Activated CD8-positive, alpha-beta T cell treated with anti-CD3 and anti-CD28 coated beads, Interleukin-2, amount 10 ng/mL, durations not matched to agents 7 days and 5 days (primary cell): ENCODE data around the gene IFIT1. TPM values are rescaled to one million over a fixed set of nuclear protein-coding genes. Genes with fewer than 3 reads are reported as not detected.
"Not testable (repeated sequence)": the region's sequence is repeated elsewhere in the genome, so short reads cannot be mapped to it uniquely, and the experiment has no call there.

Source experiments
- ATAC-seq: fragments of 150-1000 bp; cut with Tn5 transposase; one replicate; pipeline ENCODE4 v1.10.0; 2021; ENCODE audit warnings: moderate library complexity
- CTCF ChIA-PET: fragments of 350-600 bp; sonication (Branson Sonifier 250); formaldehyde crosslinking; loops from one replicate; lab custom pipeline; 2021; ENCODE audit warnings: antibody characterized with exemption; lab: Charles Lee
- POLR2A ChIA-PET: fragments of 350-600 bp; sonication (Branson Sonifier 250); formaldehyde crosslinking; loops from one replicate; lab custom pipeline; 2021; ENCODE audit warnings: antibody characterized with exemption; lab: Charles Lee
- DNase-seq: peaks from one replicate; pipeline ENCODE4 v3.0.0-alpha.2; 2020
- H3K27ac Mint-ChIP-seq: one replicate; pipeline ENCODE4 v1.8.0; 2021; ENCODE audit warnings: mild to moderate bottlenecking, mixed read lengths
- H3K27me3 Mint-ChIP-seq: one replicate; pipeline ENCODE4 v1.8.0; 2021; ENCODE audit warnings: low read depth, mixed read lengths
- H3K36me3 Mint-ChIP-seq: one replicate; pipeline ENCODE4 v1.8.0; 2021; ENCODE audit warnings: low read depth, mixed read lengths
- H3K4me1 Mint-ChIP-seq: one replicate; pipeline ENCODE4 v1.8.0; 2021; ENCODE audit warnings: low read depth, mixed read lengths
- H3K4me3 Mint-ChIP-seq: one replicate; pipeline ENCODE4 v1.8.0; 2021; ENCODE audit warnings: mild to moderate bottlenecking, mixed read lengths
- H3K9me3 Mint-ChIP-seq: one replicate; pipeline ENCODE4 v1.8.0; 2022; ENCODE audit warnings: mixed read lengths; ENCODE audit not compliant: insufficient read depth
- total RNA-seq, 2 experiments: library from RNA; stranded (reverse); gene quantifications; one replicate each; pipeline ENCODE4 v1.2.3, GENCODE V29; 2021

IFIT1 gene
- total RNA-seq, 2 experiments from 2014 or later: 29.8 to 31.8 TPM

- H3K4me3 Mint-ChIP-seq: no peak overlapping the region
- no peak for ATAC-seq
- no peak overlapping the region for H3K27ac Mint-ChIP-seq
- peaks cover 6% of the 10 kb centered on the region for H3K36me3 Mint-ChIP-seq
- H3K27me3 Mint-ChIP-seq: peaks cover 6% of the 10 kb centered on the region
- H3K4me1 Mint-ChIP-seq: peaks cover 9% of the 10 kb centered on the region
- no peak for DNase-seq
- no peaks in the 10 kb centered on the region for H3K9me3 Mint-ChIP-seq
- CTCF ChIA-PET: interaction anchor here (0.6 to 4.5 kb wide), 8 partner anchors 9 to 171 kb away, joined by 3 to 26 read pairs (median 4); partner anchors contain the start of gene LIPA
- POLR2A ChIA-PET: interaction anchor here (0.9 kb wide), 1 partner anchor 29 kb away, joined by 3 read pairs; no protein-coding TSS in a partner anchor
These were observed 3.6 kb upstream of the IFIT1 start for GRCh38 chr10:89388806-89389205.

- ATAC-seq (no peak), DNase-seq (no peak)
- no peak overlapping the region for H3K27ac Mint-ChIP-seq
- POLR2A ChIA-PET: interaction anchor here (0.9 kb wide), 1 partner anchor 29 kb away, joined by 3 read pairs; no protein-coding TSS in a partner anchor
- no peak overlapping the region for H3K4me3 Mint-ChIP-seq
- H3K4me1 Mint-ChIP-seq: peaks cover 13% of the 10 kb centered on the region
- H3K36me3 Mint-ChIP-seq: peaks cover 6% of the 10 kb centered on the region
- CTCF ChIA-PET: interaction anchor here (0.7 to 4.5 kb wide), 6 partner anchors 11 to 172 kb away, joined by 3 to 26 read pairs (median 4); partner anchors contain the start of gene LIPA
- H3K27me3 Mint-ChIP-seq: peaks cover 3% of the 10 kb centered on the region
- H3K9me3 Mint-ChIP-seq: no peaks in the 10 kb centered on the region
These were observed 3.2 kb upstream of the IFIT1 start for GRCh38 chr10:89389254-89389653.

- ATAC-seq: no peak
- Mint-ChIP-seq H3K4me3 (no peak overlapping the region), H3K36me3 (peaks cover 14% of the 10 kb centered on the region), H3K27ac (peak overlapping the region; percentile 9), H3K4me1 (peaks cover 24% of the 10 kb centered on the region), H3K27me3 (no peaks in the 10 kb centered on the region), H3K9me3 (no peaks in the 10 kb centered on the region)
- POLR2A ChIA-PET: interaction anchor here (0.7 to 4.3 kb wide), 5 partner anchors 10 to 309 kb away, joined by 3 to 78 read pairs (median 17); partner anchors contain the start of genes IFIT3 and IFIT5
- DNase-seq: no peak
- CTCF ChIA-PET: interaction anchor here (2.8 to 4.5 kb wide), 3 partner anchors 22 to 28 kb away, joined by 16 to 26 read pairs (median 17); partner anchors contain the start of gene IFIT5
These were observed 1.8 kb upstream of the IFIT1 start for GRCh38 chr10:89390476-89391225.

GRCh38 chr10:89391226-89391576 is 1.2 kb upstream of the IFIT1 start:
- ChIA-PET POLR2A (interaction anchor here (0.7 to 4.3 kb wide), 5 partner anchors 10 to 309 kb away, joined by 3 to 78 read pairs (median 17); partner anchors contain the start of genes IFIT3 and IFIT5), CTCF (interaction anchor here (1.4 to 3.3 kb wide), 3 partner anchors 23 to 96 kb away, joined by 4 to 17 read pairs (median 16); partner anchors contain the start of gene IFIT5)
- not testable (repeated sequence) for ATAC-seq, H3K4me3 Mint-ChIP-seq, H3K27ac Mint-ChIP-seq, H3K27me3 Mint-ChIP-seq, DNase-seq, H3K9me3 Mint-ChIP-seq
- Mint-ChIP-seq H3K4me1 (peaks cover 28% of the 10 kb centered on the region), H3K36me3 (peaks cover 19% of the 10 kb centered on the region)

- no peaks in the 10 kb centered on the region for H3K9me3 Mint-ChIP-seq
- CTCF ChIA-PET: interaction anchor here (1.0 to 3.3 kb wide), 10 partner anchors 8 to 141 kb away, joined by 4 to 17 read pairs (median 7); partner anchors contain the start of genes IFIT2, IFIT5 and LIPA
- no peaks in the 10 kb centered on the region for H3K27me3 Mint-ChIP-seq
These were observed 551 bp downstream of the IFIT1 start for GRCh38 chr10:89392974-89393373.

GRCh38 chr10:89393898-89394297 is 1.5 kb downstream of the IFIT1 start:
- H3K36me3 Mint-ChIP-seq: peaks cover 36% of the 10 kb centered on the region
- POLR2A ChIA-PET: interaction anchor here (2.9 to 4.3 kb wide), 4 partner anchors 20 to 91 kb away, joined by 17 to 78 read pairs (median 23); partner anchors contain the start of genes IFIT2, IFIT3 and IFIT5
- H3K4me1 Mint-ChIP-seq: peaks cover 45% of the 10 kb centered on the region

More at GRCh38 chr10:89392974-89393373, 551 bp downstream of the IFIT1 start:
- peak overlapping the region; percentile 94 for H3K27ac Mint-ChIP-seq
- ATAC-seq (peak; percentile 68), DNase-seq (peak; percentile 40)
- H3K36me3 Mint-ChIP-seq: peaks cover 27% of the 10 kb centered on the region
- H3K4me1 Mint-ChIP-seq: peaks cover 35% of the 10 kb centered on the region
- H3K4me3 Mint-ChIP-seq: peak overlapping the region; percentile 91
- POLR2A ChIA-PET: interaction anchor here (0.6 to 4.3 kb wide), 11 partner anchors 9 to 1271 kb away, joined by 3 to 78 read pairs (median 6); partner anchors contain the start of genes IFIT2, IFIT3 and IFIT5

GRCh38 chr10:89395141-89395540 is 2.7 kb downstream of the IFIT1 start:
- ChIA-PET CTCF (no interaction called here), POLR2A (interaction anchor here (1.9 kb wide), 1 partner anchor 19 kb away, joined by 6 read pairs; the partner anchor contains the start of gene IFIT5)
- Mint-ChIP-seq H3K27ac (peak overlapping the region; percentile 25), H3K9me3 (no peaks in the 10 kb centered on the region), H3K36me3 (peaks cover 48% of the 10 kb centered on the region), H3K4me1 (peaks cover 55% of the 10 kb centered on the region), H3K4me3 (peak overlapping the region; percentile 45), H3K27me3 (no peaks in the 10 kb centered on the region)
- no peak for ATAC-seq
- no peak for DNase-seq

More at GRCh38 chr10:89393898-89394297, 1.5 kb downstream of the IFIT1 start:
- Mint-ChIP-seq H3K4me3 (peak overlapping the region; percentile 91), H3K27me3 (no peaks in the 10 kb centered on the region), H3K27ac (peak overlapping the region; percentile 25), H3K9me3 (no peaks in the 10 kb centered on the region)
- DNase-seq (no peak), ATAC-seq (no peak)
- CTCF ChIA-PET: interaction anchor here (0.7 to 3.3 kb wide), 3 partner anchors 10 to 20 kb away, joined by 3 to 17 read pairs (median 4); partner anchors contain the start of gene IFIT5

GRCh38 chr10:89398003-89398749 is 5.8 kb downstream of the IFIT1 start:
- Mint-ChIP-seq H3K4me1 (peaks cover 50% of the 10 kb centered on the region), H3K27ac (no peak overlapping the region), H3K36me3 (peaks cover 70% of the 10 kb centered on the region), H3K27me3 (no peaks in the 10 kb centered on the region), H3K4me3 (no peak overlapping the region), H3K9me3 (no peaks in the 10 kb centered on the region)
- ChIA-PET CTCF (interaction anchor here (0.9 kb wide), 1 partner anchor 136 kb away, joined by 3 read pairs; no protein-coding TSS in a partner anchor), POLR2A (interaction anchor here (0.8 to 2.0 kb wide), 2 partner anchors 14 to 16 kb away, joined by 3 to 4 read pairs; partner anchors contain the start of gene IFIT5)
- no peak for ATAC-seq
- DNase-seq: no peak

GRCh38 chr10:89399956-89400355 is 7.5 kb downstream of the IFIT1 start:
- ATAC-seq: no peak
- H3K9me3 Mint-ChIP-seq: no peaks in the 10 kb centered on the region
- peaks cover 81% of the 10 kb centered on the region for H3K36me3 Mint-ChIP-seq
- H3K4me3 Mint-ChIP-seq: no peak overlapping the region
- no peak for DNase-seq
- H3K4me1 Mint-ChIP-seq: peaks cover 42% of the 10 kb centered on the region
- CTCF ChIA-PET: interaction anchor here (1.8 kb wide), 1 partner anchor 13 kb away, joined by 8 read pairs; the partner anchor contains the start of gene IFIT5
- POLR2A ChIA-PET: interaction anchor here (0.6 to 1.8 kb wide), 2 partner anchors 14 to 1480 kb away, joined by 5 to 6 read pairs; partner anchors contain the start of gene IFIT5
- no peak overlapping the region for H3K27ac Mint-ChIP-seq
- no peaks in the 10 kb centered on the region for H3K27me3 Mint-ChIP-seq

GRCh38 chr10:89403043-89403442 is 10.6 kb downstream of the IFIT1 start:
- ATAC-seq: no peak
- CTCF ChIA-PET: interaction anchor here (1.5 to 2.8 kb wide), 3 partner anchors 10 to 186 kb away, joined by 3 to 8 read pairs (median 4); partner anchors contain the start of gene IFIT5

More at GRCh38 chr10:89403043-89403442, 10.6 kb downstream of the IFIT1 start:
- Mint-ChIP-seq H3K27ac (no peak overlapping the region), H3K4me1 (peaks cover 26% of the 10 kb centered on the region), H3K27me3 (no peaks in the 10 kb centered on the region), H3K36me3 (peaks cover 88% of the 10 kb centered on the region), H3K4me3 (no peak overlapping the region), H3K9me3 (no peaks in the 10 kb centered on the region)
- POLR2A ChIA-PET: interaction anchor here (1.5 to 3.0 kb wide), 2 partner anchors 10 to 11 kb away, joined by 4 to 13 read pairs; partner anchors contain the start of gene IFIT5
- no peak for DNase-seq
